ENCODE data around the gene PERM1.
"Not testable (repeated sequence)": the region's sequence is repeated elsewhere in the genome, so short reads cannot be mapped to it uniquely, and the experiment has no call there.

The PERM1 gene

GRCh38 chr1:964691-965525 is 17.0 kb downstream of the PERM1 start:
- DNase-seq, result no peak

DNA sequence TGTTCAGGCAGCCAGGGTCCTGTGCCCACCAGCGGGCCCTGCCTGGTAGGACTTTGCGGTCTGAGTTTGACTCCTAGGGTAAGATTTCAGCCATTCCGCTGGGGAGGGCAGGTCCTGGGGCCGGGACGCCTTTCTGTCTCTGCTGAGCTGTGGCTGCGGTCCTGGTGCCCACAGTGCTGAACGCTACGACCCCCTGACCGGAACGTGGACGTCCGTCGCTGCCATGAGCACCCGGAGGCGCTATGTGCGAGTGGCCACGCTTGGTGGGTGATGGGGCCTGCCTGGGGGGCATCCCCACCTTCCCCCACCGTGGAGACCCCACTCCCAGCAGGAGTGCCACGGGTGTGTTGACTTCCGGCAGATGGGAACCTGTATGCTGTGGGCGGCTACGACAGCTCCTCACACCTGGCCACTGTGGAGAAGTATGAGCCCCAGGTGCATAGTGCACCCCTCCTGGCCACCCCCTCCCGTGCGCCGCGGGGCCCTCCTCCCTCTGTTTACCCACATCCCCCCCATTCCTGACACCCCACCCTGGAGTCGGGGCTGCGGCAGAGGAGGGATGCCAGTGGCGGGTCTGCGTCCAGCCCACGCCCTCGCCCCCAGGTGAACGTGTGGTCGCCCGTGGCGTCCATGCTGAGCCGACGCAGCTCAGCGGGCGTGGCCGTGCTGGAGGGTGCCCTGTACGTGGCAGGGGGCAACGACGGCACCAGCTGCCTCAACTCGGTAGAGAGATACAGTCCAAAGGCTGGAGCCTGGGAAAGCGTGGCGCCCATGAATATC is 18.0 kb downstream of the PERM1 start:
- no peak for DNase-seq

DNA sequence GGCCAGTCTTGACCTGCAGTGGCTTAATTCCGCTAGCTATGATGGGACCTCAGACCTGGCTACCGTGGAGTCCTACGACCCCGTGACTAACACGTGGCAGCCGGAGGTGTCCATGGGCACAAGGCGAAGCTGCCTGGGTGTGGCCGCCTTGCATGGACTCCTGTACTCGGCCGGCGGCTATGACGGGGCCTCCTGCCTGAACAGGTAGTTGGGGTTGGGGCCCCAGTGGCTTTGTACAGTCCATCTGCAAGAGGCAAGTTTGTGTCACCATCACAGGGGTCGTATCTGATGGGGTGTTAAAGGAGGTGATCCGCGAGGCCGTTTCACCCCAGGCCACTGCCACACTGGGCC is 18.6 kb downstream of the PERM1 start:
- no peak for DNase-seq

DNA sequence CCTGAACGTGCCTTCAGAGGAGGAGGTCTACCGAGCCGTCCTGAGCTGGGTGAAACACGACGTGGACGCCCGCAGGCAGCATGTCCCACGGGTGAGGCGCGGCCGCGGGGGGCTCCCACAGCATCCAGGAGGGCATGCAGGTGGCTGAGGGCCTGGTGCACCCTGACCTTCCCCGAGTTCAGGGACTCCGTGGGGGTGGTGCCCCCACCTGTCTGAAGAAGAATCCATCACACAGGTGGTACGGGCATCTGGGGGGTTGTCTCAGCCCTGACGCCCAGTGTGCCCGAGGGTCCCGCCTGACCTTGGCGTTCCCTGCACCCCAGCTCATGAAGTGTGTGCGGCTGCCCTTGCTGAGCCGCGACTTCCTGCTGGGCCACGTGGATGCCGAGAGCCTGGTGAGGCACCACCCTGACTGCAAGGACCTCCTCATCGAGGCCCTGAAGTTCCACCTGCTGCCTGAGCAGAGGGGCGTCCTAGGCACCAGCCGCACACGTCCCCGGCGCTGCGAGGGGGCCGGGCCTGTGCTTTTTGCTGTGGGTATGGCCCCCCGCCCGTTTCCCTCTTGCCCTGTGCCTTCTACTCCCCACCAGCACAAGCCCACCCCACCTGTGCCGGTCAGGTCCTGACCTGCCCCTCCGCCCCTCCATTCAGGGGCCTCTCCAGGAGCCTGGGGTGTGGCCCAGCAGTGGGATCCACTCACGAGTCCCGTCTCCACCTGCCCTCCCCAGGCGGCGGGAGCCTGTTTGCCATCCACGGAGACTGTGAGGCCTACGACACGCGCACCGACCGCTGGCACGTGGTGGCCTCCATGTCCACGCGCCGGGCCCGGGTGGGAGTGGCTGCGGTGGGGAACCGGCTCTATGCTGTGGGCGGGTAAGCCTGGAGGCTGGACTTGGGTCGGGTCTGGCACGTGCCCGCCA is 19.3 kb downstream of the PERM1 start:
- no peak for DNase-seq

DNA sequence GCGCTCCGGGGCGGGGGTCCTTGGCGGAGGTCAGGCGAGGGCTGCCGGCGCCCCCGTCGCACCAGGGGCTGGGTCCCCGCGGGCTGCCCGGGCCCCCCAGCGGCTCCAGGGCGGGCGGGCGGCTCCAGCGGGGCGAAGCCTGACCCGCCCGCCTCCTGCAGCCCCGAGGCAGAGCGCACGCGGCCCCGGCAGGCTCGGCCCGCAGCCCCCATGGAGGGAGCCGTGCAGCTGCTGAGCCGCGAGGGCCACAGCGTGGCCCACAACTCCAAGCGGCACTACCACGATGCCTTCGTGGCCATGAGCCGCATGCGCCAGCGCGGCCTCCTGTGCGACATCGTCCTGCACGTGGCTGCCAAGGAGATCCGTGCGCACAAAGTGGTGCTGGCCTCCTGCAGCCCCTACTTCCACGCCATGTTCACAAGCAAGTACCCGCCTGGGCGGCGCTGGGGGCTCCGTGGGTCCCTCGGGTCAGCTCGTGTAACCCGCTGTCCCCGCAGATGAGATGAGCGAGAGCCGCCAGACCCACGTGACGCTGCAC is 20.7 kb downstream of the PERM1 start:
- DNase-seq, result no peak

GRCh38 chr1:960363-961131 is 21.3 kb downstream of the PERM1 start, which contains the start of gene KLHL17:
Gene KLHL17 (plus strand): TSS chr1:960584. CDS start chr1:960694, 110 bp downstream.
- DNase-seq, result peak; percentile 63

DNA sequence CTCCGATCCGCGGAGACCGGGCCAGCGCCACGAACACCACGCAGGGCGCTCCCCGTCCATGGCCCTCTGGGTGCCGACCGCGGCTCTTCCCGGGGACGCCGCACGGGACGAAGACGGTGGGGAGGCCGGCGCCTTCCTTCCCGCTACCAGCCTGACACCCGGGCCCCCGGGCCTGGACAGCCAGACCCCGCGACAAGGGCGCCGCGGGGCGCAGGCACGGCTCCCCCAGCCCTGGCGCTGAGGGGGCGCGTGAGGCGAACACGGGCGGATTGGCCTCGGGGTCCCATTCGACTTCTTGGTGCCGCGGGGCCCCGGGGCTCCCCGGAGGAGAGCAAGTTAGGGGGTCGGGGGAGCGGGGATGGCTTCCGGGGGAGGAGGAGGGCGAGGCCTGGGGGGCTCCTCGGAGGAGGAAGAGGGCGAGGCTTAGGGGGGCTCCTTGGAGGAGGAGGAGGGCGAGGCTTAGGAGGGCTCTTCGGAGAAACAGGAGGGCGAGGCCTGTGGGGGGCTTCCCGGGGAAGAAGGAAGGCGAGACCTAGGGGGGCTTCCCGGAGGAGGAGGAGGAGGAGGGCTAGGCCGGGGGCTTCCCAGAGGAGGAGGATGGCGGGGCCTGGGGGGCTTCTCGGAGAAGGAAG is 22.0 kb downstream of the PERM1 start:
- no peak for DNase-seq

GRCh38 chr1:958823-959730 is 22.8 kb downstream of the PERM1 start, which contains the start of gene NOC2L:
Gene NOC2L (minus strand): TSS chr1:959256. CDS start chr1:959240, 16 bp downstream.
- DNase-seq, result peak; percentile 91

- DNase-seq, result no peak
Measured at GRCh38 chr1:956636-957035, 25.3 kb downstream of the PERM1 start.

- DNase-seq, result no peak
Measured at GRCh38 chr1:955474-955873, 26.4 kb downstream of the PERM1 start.

DNA sequence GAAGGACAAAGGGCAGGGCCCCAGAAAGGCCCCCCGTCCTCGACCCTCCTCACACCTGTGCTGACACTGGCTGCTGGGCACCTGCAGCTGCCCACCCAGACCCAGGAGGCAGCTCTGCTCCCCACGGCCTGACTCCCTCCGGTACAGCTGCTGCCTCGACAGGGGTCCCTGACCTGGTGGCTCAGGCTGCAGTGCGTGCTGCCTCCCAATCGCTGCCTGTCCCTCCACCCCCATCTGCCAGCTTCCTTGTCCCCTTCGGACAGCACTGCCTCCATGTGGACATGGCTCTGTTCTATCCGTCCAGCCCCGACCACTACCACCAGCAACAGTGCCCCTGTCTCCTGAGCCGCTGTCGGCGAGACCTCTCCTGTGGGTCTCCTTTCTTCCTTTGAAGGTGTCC is 27.0 kb downstream of the PERM1 start:
- DNase-seq, result no peak

DNA sequence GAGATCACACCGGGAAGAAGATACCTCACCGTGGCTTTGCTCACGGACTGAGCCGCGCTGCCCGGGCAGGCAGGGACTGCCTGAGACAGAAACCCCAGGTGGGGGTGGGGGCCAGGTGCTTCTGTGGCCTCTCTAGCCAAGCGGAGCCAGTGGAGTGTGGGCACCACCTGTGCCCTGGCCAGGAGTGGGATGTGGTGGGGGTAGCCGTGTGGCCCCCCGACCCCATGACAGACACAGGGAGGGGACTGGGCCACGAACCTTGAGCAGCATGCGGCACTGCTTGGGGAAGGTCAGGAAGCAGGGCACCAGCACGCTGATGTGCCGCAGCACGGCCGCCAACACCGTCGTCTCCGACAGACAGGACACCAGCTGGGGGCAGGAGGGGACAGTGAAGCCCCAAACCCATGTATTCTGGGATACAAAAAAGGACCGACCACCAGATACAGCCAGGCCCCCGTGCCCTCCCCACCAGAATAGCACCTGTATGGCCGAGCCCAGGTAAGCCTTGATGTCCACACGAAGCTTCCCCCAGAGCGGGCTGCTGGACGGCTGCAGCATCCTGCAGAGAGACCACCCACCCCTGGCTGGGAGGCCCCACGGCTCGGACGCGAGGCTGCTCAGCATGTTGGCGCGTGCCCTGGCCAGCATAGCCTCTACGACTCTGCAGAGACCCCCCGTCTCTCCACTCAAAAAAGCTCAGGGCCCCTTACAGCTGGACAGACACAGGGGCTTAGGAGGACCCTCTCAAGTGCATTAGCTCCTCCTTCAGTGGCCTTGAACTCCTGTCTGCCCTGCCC is 28.2 kb downstream of the PERM1 start:
- DNase-seq, result no peak

- DNase-seq, result no peak
Measured at GRCh38 chr1:952603-953002, 29.3 kb downstream of the PERM1 start.

- no peak for DNase-seq
Measured at GRCh38 chr1:952201-952600, 29.7 kb downstream of the PERM1 start.

GRCh38 chr1:951364-951763 is 30.5 kb downstream of the PERM1 start:
- DNase-seq, result no peak

DNA sequence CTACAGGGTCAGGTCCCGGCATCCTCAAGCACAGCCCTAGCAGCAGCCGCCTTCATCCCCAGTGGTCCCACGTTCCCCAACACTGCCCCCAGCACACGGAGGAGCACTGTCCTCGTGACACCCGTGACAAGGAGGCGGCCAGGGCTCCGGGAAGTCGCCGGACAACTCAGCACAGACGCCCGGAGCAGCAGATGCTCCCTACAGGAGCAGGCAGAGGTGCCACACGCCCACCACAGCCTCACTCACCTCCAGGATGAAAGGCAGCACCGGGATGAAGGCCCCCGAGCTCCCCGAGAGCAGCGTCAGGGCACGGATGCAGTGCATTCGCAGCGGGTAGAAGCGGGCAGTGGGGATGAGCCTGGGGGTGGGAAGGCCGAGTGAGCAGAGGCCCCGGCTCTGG is 31.0 kb downstream of the PERM1 start:
- DNase-seq, result no peak

GRCh38 chr1:950268-950667 is 31.6 kb downstream of the PERM1 start:
- no peak for DNase-seq

DNA sequence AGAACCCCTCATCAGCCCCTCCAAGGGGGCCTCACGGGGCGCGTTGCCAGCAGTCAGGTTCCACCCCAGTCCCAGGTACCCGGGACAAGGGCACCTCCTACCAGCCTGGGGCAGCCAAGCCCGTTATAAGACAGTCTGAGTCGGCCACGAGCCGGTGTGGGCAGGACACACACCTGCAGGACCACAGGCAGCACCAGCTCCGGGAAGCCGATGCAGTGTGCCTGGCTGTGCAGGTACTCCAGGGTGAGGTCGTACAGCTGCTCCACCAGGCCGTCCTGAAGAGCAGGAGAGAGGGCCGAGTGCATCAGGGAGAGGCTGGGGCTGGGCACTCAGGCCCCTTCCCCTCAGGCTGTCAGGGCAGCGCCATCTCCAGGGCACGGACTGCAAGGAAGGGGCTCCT is 33.9 kb downstream of the PERM1 start:
- no peak for DNase-seq

DNA sequence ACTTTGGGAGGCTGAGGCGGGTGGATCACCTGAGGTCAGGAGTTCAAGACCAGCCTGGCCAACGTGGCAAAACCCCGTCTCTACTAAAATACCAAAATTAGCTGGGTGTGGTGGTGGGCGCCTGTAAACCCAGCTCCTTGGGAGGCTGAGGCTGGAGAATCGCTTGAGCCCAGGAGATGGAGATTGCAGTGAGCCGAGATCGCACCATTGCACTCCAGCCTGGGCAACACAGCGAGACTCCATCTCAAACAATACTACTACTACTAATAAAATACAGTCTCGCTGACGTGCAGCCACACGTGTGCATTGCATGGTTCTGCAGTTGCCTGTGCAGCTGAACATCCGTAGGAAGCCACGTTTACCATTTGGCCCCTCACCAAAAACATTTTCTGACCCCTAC is 35.1 kb downstream of the PERM1 start:
- DNase-seq, result not testable (repeated sequence)
